ENCODE measurements around the gene PRR30.

The PRR30 gene

GRCh38 chr2:27105981-27106380, 33.2 kb downstream of the PRR30 start:
- DNase-seq (ENCODE audit: low read depth), result no peak
- no peak for TF ChIP-seq CTCF (conservative IDR thresholded peaks at IDR 0.05; ENCODE audit: low read depth, low read length)
- no peak overlapping the region for H3K4me3 ChIP-seq (ENCODE audit: low read depth, low read length)

GRCh38 chr2:27102329-27102728, 36.9 kb downstream of the PRR30 start:
- no peak overlapping the region for H3K4me3 ChIP-seq (ENCODE audit: low read depth, low read length)
- no peak for TF ChIP-seq CTCF (conservative IDR thresholded peaks at IDR 0.05; ENCODE audit: low read depth, low read length)
- no peak for DNase-seq (ENCODE audit: low read depth)

- no peak overlapping the region for H3K4me3 ChIP-seq (ENCODE audit: low read depth, low read length)
- no peak for TF ChIP-seq CTCF (conservative IDR thresholded peaks at IDR 0.05; ENCODE audit: low read depth, low read length)
- DNase-seq (ENCODE audit: low read depth), result no peak
These were observed 39.2 kb downstream of the PRR30 start for GRCh38 chr2:27100036-27100435.

- no peak for DNase-seq (ENCODE audit: low read depth)
- no peak overlapping the region for H3K4me3 ChIP-seq (ENCODE audit: low read depth, low read length)
- no peak for TF ChIP-seq CTCF (conservative IDR thresholded peaks at IDR 0.05; ENCODE audit: low read depth, low read length)
These were observed 39.8 kb downstream of the PRR30 start for GRCh38 chr2:27099334-27099955.

- no peak for TF ChIP-seq CTCF (conservative IDR thresholded peaks at IDR 0.05; ENCODE audit: low read depth, low read length)
- no peak overlapping the region for H3K4me3 ChIP-seq (ENCODE audit: low read depth, low read length)
- no peak for DNase-seq (ENCODE audit: low read depth)
These were observed 41.9 kb downstream of the PRR30 start for GRCh38 chr2:27097341-27097740.

- no peak for TF ChIP-seq CTCF (conservative IDR thresholded peaks at IDR 0.05; ENCODE audit: low read depth, low read length)
- no peak overlapping the region for H3K4me3 ChIP-seq (ENCODE audit: low read depth, low read length)
- no peak for DNase-seq (ENCODE audit: low read depth)
These were observed 42.4 kb downstream of the PRR30 start for GRCh38 chr2:27096748-27097297.

Measured in choroid plexus epithelial cell (primary cell).